Transverse colon (tissue), 4 donors: ENCODE results near the gene RAB2B.

Experiments
- CTCF ChIP-seq, 5 experiments: fragments of 200-600 bp in 3 of 5; fragments of 450-650 bp in 2 of 5; sonication (generic) in 3 of 5; IDR thresholded peaks; 1 replicate in 2 of 5; 2 replicates in 3 of 5; pipeline ENCODE4 v1.5.1; 2016 to 2017; ENCODE audit warnings: antibody characterized with exemption in 5 of 5, inconsistent platforms in 3 of 5, mild to moderate bottlenecking in 2 of 5, moderate library complexity in 1 of 5
- POLR2A ChIP-seq: fragments of 450-650 bp; IDR thresholded peaks from one replicate; pipeline ENCODE4 v1.6.1; 2016; ENCODE audit warnings: antibody characterized with exemption, mild to moderate bottlenecking, moderate library complexity
- POLR2AphosphoS5 ChIP-seq, 3 donors: sonication (generic); formaldehyde crosslinking; IDR thresholded peaks; one replicate each; pipeline ENCODE4 v1.6.1; 2016; ENCODE audit warnings: antibody characterized with exemption in 3 of 3

DNA sequence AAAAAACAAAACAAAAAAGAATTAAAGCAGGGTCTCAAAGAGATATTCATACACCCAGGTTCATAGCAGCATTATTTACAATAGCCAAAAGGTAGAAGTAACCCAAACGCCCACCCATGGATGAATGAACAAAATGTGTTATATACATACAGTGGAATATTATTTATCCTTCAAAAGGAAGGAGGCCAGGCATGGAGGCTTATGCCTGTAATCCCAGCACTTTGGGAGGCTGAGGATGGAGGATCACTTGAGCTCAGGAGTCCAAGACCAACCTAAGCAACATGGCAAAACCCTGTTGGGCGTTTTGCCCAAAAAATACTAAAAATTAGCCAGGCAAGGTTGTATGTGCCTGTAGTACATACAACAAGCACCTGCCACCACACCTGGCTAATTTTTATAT lies 29.8 kb upstream of the RAB2B start:
- no peak for TF ChIP-seq POLR2A
- TF ChIP-seq CTCF (IDR thresholded peaks at IDR 0.05), result no peak
- no peak for TF ChIP-seq POLR2AphosphoS5 (IDR thresholded peaks at IDR 0.05)
